Measurements from ENCODE around the gene HAUS8.

HAUS8 gene

DNA sequence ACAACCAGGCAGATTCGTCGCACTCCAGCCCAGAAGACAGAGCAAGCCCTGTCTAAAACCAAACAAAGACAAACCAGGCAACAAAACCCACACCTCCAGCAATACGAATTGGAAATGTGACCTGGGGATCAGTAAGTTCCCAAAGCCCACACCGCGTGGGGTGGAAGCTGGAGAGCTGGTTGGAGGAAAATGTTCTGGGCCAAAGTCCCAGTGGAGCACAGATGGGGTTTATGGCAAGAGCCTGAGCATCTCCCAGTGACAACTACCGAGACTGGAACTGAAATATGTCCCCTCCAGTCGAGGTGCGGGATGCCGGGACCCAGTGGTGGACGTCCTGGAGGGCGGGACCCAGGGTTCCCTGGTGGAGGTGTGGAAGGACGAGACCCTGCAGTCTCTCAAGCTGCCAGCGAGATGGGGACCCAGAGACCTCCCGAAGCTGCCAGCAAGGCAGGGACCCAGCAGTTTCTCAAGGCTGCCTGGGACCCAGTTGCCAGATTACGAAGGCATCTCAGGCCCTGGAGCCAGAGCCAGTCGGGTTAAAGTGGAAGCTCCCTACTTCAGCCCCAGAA is 26.3 kb downstream of the HAUS8 start:
- H3K4me2 ChIP-seq (ENCODE audit: low read length) = no peak overlapping the region
- no peaks in the 10 kb centered on the region for H3K27me3 ChIP-seq (ENCODE audit: control insufficient read depth, low read length)
- H3K9me3 ChIP-seq (ENCODE audit: control insufficient read depth, insufficient read depth, low read length) = no peaks in the 10 kb centered on the region
- peaks cover 59% of the 10 kb centered on the region for H3K36me3 ChIP-seq (ENCODE audit: control insufficient read depth, low read length)
- no peaks in the 10 kb centered on the region for H3F3A ChIP-seq (ENCODE audit: control insufficient read depth, insufficient read depth)
- TF ChIP-seq CTCF (IDR thresholded peaks at IDR 0.05; ENCODE audit: low read depth, low read length, poor library complexity, severe bottlenecking) = no peak
- no peak for TF ChIP-seq EZH2phosphoT487 (IDR thresholded peaks at IDR 0.05; ENCODE audit: borderline replicate concordance, low read length)
- H3K4me1 ChIP-seq (ENCODE audit: control insufficient read depth, low read length) = no peaks in the 10 kb centered on the region
- H3K27ac ChIP-seq (ENCODE audit: low read depth, low read length) = no peak overlapping the region
- no peaks in the 10 kb centered on the region for H3K9me2 ChIP-seq (replicated peaks; ENCODE audit: control insufficient read depth, low read length)
- H3K4me3 ChIP-seq (ENCODE audit: low read length) = no peak overlapping the region
- no peaks in the 10 kb centered on the region for H3K79me2 ChIP-seq (ENCODE audit: control insufficient read depth, low read length)
- peaks cover 11% of the 10 kb centered on the region; the same call in 1 of the 2 replicates for H4K20me1 ChIP-seq (ENCODE audit: control insufficient read depth, insufficient read depth, low read depth, low read length)

DNA sequence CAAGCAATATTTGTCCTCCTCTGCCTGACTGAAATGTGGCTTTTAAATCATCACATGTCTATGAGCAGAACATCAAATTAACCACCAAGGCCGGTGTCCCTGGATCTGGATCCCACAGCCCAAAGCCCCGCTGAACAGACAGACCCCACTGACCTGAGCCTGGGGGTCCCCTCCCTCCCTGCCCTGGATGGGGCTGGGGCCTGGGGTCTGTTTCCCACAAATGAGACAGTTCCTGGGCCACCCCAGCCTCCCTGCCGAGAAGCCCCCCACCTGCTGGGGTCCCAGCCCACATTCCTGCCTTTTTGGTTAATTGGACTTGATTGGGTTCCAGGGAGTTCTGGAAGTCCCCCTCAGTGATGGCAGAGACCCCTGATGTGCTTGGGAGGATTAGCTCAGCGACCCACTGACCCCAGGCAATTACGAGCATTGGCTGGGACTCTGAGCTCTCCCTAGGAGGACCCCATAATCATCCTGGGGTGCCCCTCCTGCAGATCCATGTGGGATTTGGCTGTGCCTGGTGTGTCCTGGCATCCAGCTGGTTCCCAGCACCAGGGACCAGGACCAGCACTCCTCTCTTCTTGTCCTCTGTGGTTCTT is 29.2 kb downstream of the HAUS8 start:
- Histone ChIP-seq H3K4me2 (ENCODE audit: low read length) (no peak overlapping the region), H3K79me2 (ENCODE audit: control insufficient read depth, low read length) (no peaks in the 10 kb centered on the region), H3K4me1 (ENCODE audit: control insufficient read depth, low read length) (no peaks in the 10 kb centered on the region), H3K9me2 (replicated peaks; ENCODE audit: control insufficient read depth, low read length) (no peaks in the 10 kb centered on the region), H3K4me3 (ENCODE audit: low read length) (no peak overlapping the region), H3F3A (ENCODE audit: control insufficient read depth, insufficient read depth) (no peaks in the 10 kb centered on the region), H3K9me3 (ENCODE audit: control insufficient read depth, insufficient read depth, low read length) (no peaks in the 10 kb centered on the region), H4K20me1 (ENCODE audit: control insufficient read depth, insufficient read depth, low read depth, low read length) (peaks cover 1% of the 10 kb centered on the region; the same call in 1 of the 2 replicates), H3K27ac (ENCODE audit: low read depth, low read length) (no peak overlapping the region), H3K27me3 (ENCODE audit: control insufficient read depth, low read length) (no peaks in the 10 kb centered on the region), H3K36me3 (ENCODE audit: control insufficient read depth, low read length) (peaks cover 29% of the 10 kb centered on the region)
- TF ChIP-seq EZH2phosphoT487 (IDR thresholded peaks at IDR 0.05; ENCODE audit: borderline replicate concordance, low read length) (no peak), CTCF (IDR thresholded peaks at IDR 0.05; ENCODE audit: low read depth, low read length, poor library complexity, severe bottlenecking) (no peak)

DNA sequence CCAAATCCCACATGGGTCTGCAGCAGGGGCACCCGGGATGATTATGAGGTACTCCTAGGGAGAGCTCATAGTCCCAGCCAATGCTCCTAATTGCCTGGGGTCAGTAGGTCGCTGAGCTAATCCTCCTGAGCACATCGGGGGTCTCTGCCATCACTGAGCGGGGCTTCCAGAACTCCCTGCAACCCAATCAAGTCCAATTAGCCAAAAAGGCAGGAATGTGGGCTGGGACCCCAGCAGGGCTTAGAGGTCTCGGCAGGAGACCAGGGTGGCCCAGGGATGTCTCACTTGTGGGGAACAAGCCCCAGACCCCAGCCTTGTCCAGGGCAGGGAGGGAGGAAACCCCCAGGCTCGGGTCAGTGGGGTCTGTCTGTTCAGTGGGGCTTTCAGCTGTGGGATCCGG is 31.5 kb downstream of the HAUS8 start:
- no peaks in the 10 kb centered on the region for H4K20me1 ChIP-seq (ENCODE audit: control insufficient read depth, insufficient read depth, low read depth, low read length)
- H3K36me3 ChIP-seq (ENCODE audit: control insufficient read depth, low read length) = peaks cover 9% of the 10 kb centered on the region
- H3K79me2 ChIP-seq (ENCODE audit: control insufficient read depth, low read length) = no peaks in the 10 kb centered on the region
- no peaks in the 10 kb centered on the region for H3F3A ChIP-seq (ENCODE audit: control insufficient read depth, insufficient read depth)
- no peak overlapping the region for H3K27ac ChIP-seq (ENCODE audit: low read depth, low read length)
- no peaks in the 10 kb centered on the region for H3K9me3 ChIP-seq (ENCODE audit: control insufficient read depth, insufficient read depth, low read length)
- no peak for TF ChIP-seq CTCF (IDR thresholded peaks at IDR 0.05; ENCODE audit: low read depth, low read length, poor library complexity, severe bottlenecking)
- no peak for TF ChIP-seq EZH2phosphoT487 (IDR thresholded peaks at IDR 0.05; ENCODE audit: borderline replicate concordance, low read length)
- no peaks in the 10 kb centered on the region for H3K9me2 ChIP-seq (replicated peaks; ENCODE audit: control insufficient read depth, low read length)
- no peak overlapping the region for H3K4me2 ChIP-seq (ENCODE audit: low read length)
- H3K27me3 ChIP-seq (ENCODE audit: control insufficient read depth, low read length) = no peaks in the 10 kb centered on the region
- no peak overlapping the region for H3K4me3 ChIP-seq (ENCODE audit: low read length)
- H3K4me1 ChIP-seq (ENCODE audit: control insufficient read depth, low read length) = no peaks in the 10 kb centered on the region
